HepG2 (cell line): ENCODE data around the gene INSR. TPM values are rescaled to one million over a fixed set of nuclear protein-coding genes. Genes with fewer than 3 reads are reported as not detected.

Experiments used
- DRAP1 ChIP-seq: IDR thresholded peaks from 2 replicates; pipeline ENCODE4 v1.6.1; 2016; ENCODE audit warnings: missing genetic modification reagents, missing compliant biosample characterization
- ETV5 ChIP-seq: IDR thresholded peaks from 2 replicates; pipeline ENCODE4 v1.6.1; 2018; ENCODE audit warnings: missing biosample characterization, missing genetic modification reagents, inconsistent platforms, borderline replicate concordance
- ISX ChIP-seq: sonication (generic); formaldehyde crosslinking; conservative IDR thresholded peaks from 2 replicates; pipeline ENCODE4 v1.5.0; 2020; ENCODE audit warnings: missing genetic modification reagents
- KLF13 ChIP-seq: sonication (generic); formaldehyde crosslinking; IDR thresholded peaks from 2 replicates; pipeline ENCODE4 v1.4.0; 2020; ENCODE audit warnings: mild to moderate bottlenecking, missing genetic modification reagents
- LCORL ChIP-seq, 2 experiments: fragments of 450-650 bp in 1 of 2; sonication (generic) in 1 of 2; formaldehyde crosslinking in 1 of 2; IDR thresholded peaks; 2 replicates each; pipeline versions ENCODE4 v1.5.0 to v1.6.1; 2017 to 2020; ENCODE audit warnings: antibody characterized with exemption in 1 of 2, missing genetic modification reagents in 1 of 2
- MTERF4 ChIP-seq: sonication (generic); formaldehyde crosslinking; IDR thresholded peaks from 2 replicates; pipeline ENCODE4 v1.8.0; 2023; ENCODE audit warnings: mild to moderate bottlenecking, missing genetic modification reagents
- NCOA1 ChIP-seq: sonication (generic); formaldehyde crosslinking; IDR thresholded peaks from 2 replicates; pipeline ENCODE4 v1.9.0; 2021; ENCODE audit warnings: missing genetic modification reagents
- NFIC ChIP-seq: IDR thresholded peaks from 2 replicates; pipeline ENCODE4 v1.6.1; 2012; ENCODE audit warnings: mild to moderate bottlenecking, low read length, inconsistent platforms
- NR0B2 ChIP-seq: sonication (generic); formaldehyde crosslinking; IDR thresholded peaks from 2 replicates; pipeline ENCODE4 v1.4.0; 2020; ENCODE audit warnings: mild to moderate bottlenecking, missing genetic modification reagents
- POLR2G ChIP-seq: fragments of 200-400 bp; formaldehyde crosslinking; IDR thresholded peaks from 2 replicates; pipeline ENCODE4 v1.6.1; 2018; ENCODE audit warnings: mild to moderate bottlenecking, low read depth, low read length, moderate library complexity
- RXRB ChIP-seq: IDR thresholded peaks from 2 replicates; pipeline ENCODE4 v1.6.1; 2016; ENCODE audit warnings: borderline replicate concordance, missing genetic modification reagents, missing compliant biosample characterization
- SIX4 ChIP-seq: sonication (generic); formaldehyde crosslinking; IDR thresholded peaks from 2 replicates; pipeline ENCODE4 v1.4.0; 2020; ENCODE audit warnings: missing genetic modification reagents
- SNAPC2 ChIP-seq: sonication (generic); formaldehyde crosslinking; IDR thresholded peaks from 2 replicates; pipeline ENCODE4 v1.8.1; 2022; ENCODE audit warnings: mild to moderate bottlenecking, missing genetic modification reagents
- SPEN ChIP-seq: sonication (generic); formaldehyde crosslinking; IDR thresholded peaks from 2 replicates; pipeline ENCODE4 v1.5.1; 2020; ENCODE audit warnings: low read depth, mild to moderate bottlenecking, missing genetic modification reagents
- TARDBP ChIP-seq: sonication (generic); formaldehyde crosslinking; IDR thresholded peaks from 2 replicates; pipeline ENCODE4 v1.8.0; 2022; ENCODE audit warnings: mild to moderate bottlenecking, missing genetic modification reagents
- ZFX ChIP-seq: sonication (generic); formaldehyde crosslinking; IDR thresholded peaks from 2 replicates; pipeline ENCODE4 v1.4.0; 2020; ENCODE audit warnings: mild to moderate bottlenecking, low read depth, missing genetic modification reagents, moderate library complexity
- ZNF124 ChIP-seq: sonication (generic); formaldehyde crosslinking; IDR thresholded peaks from 2 replicates; pipeline ENCODE4 v1.4.0; 2020; ENCODE audit warnings: missing genetic modification reagents
- ZNF326 ChIP-seq: sonication (generic); formaldehyde crosslinking; IDR thresholded peaks from 2 replicates; pipeline ENCODE4 v1.4.0; 2020; ENCODE audit warnings: missing genetic modification reagents, borderline replicate concordance
- ZNF350 ChIP-seq: sonication (generic); formaldehyde crosslinking; IDR thresholded peaks from 2 replicates; pipeline ENCODE4 v1.4.0; 2020; ENCODE audit warnings: mild to moderate bottlenecking, low read depth, missing genetic modification reagents, borderline replicate concordance
- ZNF709 ChIP-seq: sonication (generic); formaldehyde crosslinking; IDR thresholded peaks from 2 replicates; pipeline ENCODE4 v1.5.0; 2020; ENCODE audit warnings: mild to moderate bottlenecking, missing genetic modification reagents
- ZNF749 ChIP-seq: sonication (generic); formaldehyde crosslinking; IDR thresholded peaks from 2 replicates; pipeline ENCODE4 v1.8.0; 2022; ENCODE audit warnings: mild to moderate bottlenecking, missing genetic modification reagents, moderate library complexity, borderline replicate concordance
- ZNF883 ChIP-seq: sonication (generic); formaldehyde crosslinking; IDR thresholded peaks from 2 replicates; pipeline ENCODE4 v1.5.1; 2020; ENCODE audit warnings: mild to moderate bottlenecking, missing genetic modification reagents; ENCODE audit errors: not compliant biosample characterization
- polyA plus RNA-seq, 8 experiments: library from polyadenylated mRNA; depleted of rRNA in 3 of 8; stranded (reverse) in 7 of 8; unstranded in 1 of 8; fragments of >200 nt; fragmentation: Illumina TruSeq in 4 of 8; extraction: Trizol in 4 of 8; gene quantifications; 2 replicates each; pipeline versions ENCODE4 v1.2.1 to v1.2.3, GENCODE V29; 2011 to 2016; ENCODE audit warnings: low read depth in 4 of 8, missing spikeins in 1 of 8, mixed read lengths in 1 of 8; ENCODE audit not compliant: insufficient read depth in 1 of 8
- total RNA-seq, 5 experiments: library from RNA; depleted of rRNA; stranded (reverse); fragments of >200 nt; fragmentation: Illumina TruSeq; extraction: Trizol; gene quantifications; 2 replicates each; pipeline ENCODE4 v1.2.3, GENCODE V29; 2016; ENCODE audit warnings: low read depth in 1 of 5

The INSR gene
- total and polyA plus RNA-seq, 2 of the 13 experiments (the other 11 are each of a cell fraction or from before 2014, with no cell fraction given) = 24.2 to 29.8 TPM

- TF ChIP-seq NR0B2 (CRISPR knock-in tag) (peak; percentile 77; the same call in 1 of the 2 replicates), SNAPC2 (CRISPR knock-in tag) (no peak), TARDBP (CRISPR knock-in tag) (peak; percentile 44; the same call in 1 of the 2 replicates), ZNF749 (CRISPR knock-in tag) (peak; percentile 65; the same call in 1 of the 2 replicates), ISX (0 out of 2 replicates have a peak, but pooled peaks have one; percentile 41), ZNF709 (peak; percentile 65; the same call in 1 of the 2 replicates), ZNF350 (CRISPR knock-in tag) (peak; percentile 87), MTERF4 (CRISPR knock-in tag) (0 out of 2 replicates have a peak, but pooled peaks have one; percentile 12), ZNF124 (no peak), SPEN (CRISPR knock-in tag) (peak; percentile 22; the same call in 1 of the 2 replicates), SIX4 (CRISPR knock-in tag) (peak; percentile 27; the same call in 1 of the 2 replicates), ZNF883 (CRISPR knock-in tag) (peak; percentile 44), POLR2G (peak; percentile 96), ZNF326 (CRISPR knock-in tag) (no peak), DRAP1 (CRISPR knock-in tag) (no peak; the same call in 1 of the 2 replicates), ETV5 (CRISPR knock-in tag) (peak; percentile 76), ZFX (CRISPR knock-in tag) (peak; percentile 74), NCOA1 (no peak), NFIC (no peak), RXRB (0 out of 2 replicates have a peak, but pooled peaks have one; percentile 7), KLF13 (CRISPR knock-in tag) (0 out of 2 replicates have a peak, but pooled peaks have one; percentile 56), LCORL (IDR thresholded peaks at IDR 0.05) (peak; percentile 24; the same call in 1 of the 2 replicates), LCORL (CRISPR knock-in tag; IDR thresholded peaks at IDR 0.05) (peak; percentile 72; the same call in 1 of the 2 replicates)
Measured at GRCh38 chr19:7069042-7069903, 224.9 kb downstream of the INSR start, which contains the start of gene ZNF557 (continued).
